Activated T-helper 1 cell treated with anti-CD3 and anti-CD28 coated beads, Interleukin-2, amount 50 U/mL, for 16 hours (primary cell): ENCODE measurements around the gene MAP3K5.
"Not testable (repeated sequence)": the region's sequence is repeated elsewhere in the genome, so short reads cannot be mapped to it uniquely, and the experiment has no call there.

Experiments used
- DNase-seq, 2 donors: peaks; one replicate each; pipeline ENCODE4 v3.0.0-alpha.2; 2020; ENCODE audit warnings: low read depth in 1 of 2, low spot score in 1 of 2

Gene MAP3K5

GRCh38 chr6:136772685-136773472 is 19.4 kb downstream of the MAP3K5 start:
- DNase-seq = no peak

GRCh38 chr6:136771306-136771705 is 21.0 kb downstream of the MAP3K5 start:
- no peak for DNase-seq

- DNase-seq = no peak
These were observed 22.5 kb downstream of the MAP3K5 start for GRCh38 chr6:136769759-136770158.

- DNase-seq = no peak
These were observed 23.2 kb downstream of the MAP3K5 start for GRCh38 chr6:136769124-136769523.

- DNase-seq = no peak
These were observed 24.5 kb downstream of the MAP3K5 start for GRCh38 chr6:136767570-136768309.

GRCh38 chr6:136767103-136767502 is 25.2 kb downstream of the MAP3K5 start:
- no peak for DNase-seq

- no peak for DNase-seq
These were observed 26.0 kb downstream of the MAP3K5 start for GRCh38 chr6:136766274-136766673.

GRCh38 chr6:136764517-136764993 is 27.7 kb downstream of the MAP3K5 start:
- no peak for DNase-seq

GRCh38 chr6:136763716-136764516 is 28.4 kb downstream of the MAP3K5 start:
- DNase-seq = no peak

- no peak for DNase-seq
These were observed 29.0 kb downstream of the MAP3K5 start for GRCh38 chr6:136763255-136763654.

- no peak for DNase-seq
These were observed 30.0 kb downstream of the MAP3K5 start for GRCh38 chr6:136762022-136762975.

- DNase-seq = no peak
These were observed 30.9 kb downstream of the MAP3K5 start for GRCh38 chr6:136761227-136761922.

GRCh38 chr6:136760781-136761180 is 31.5 kb downstream of the MAP3K5 start:
- DNase-seq = not testable (repeated sequence)

- DNase-seq = no peak
These were observed 35.1 kb downstream of the MAP3K5 start for GRCh38 chr6:136757150-136757549.

GRCh38 chr6:136754820-136755219 is 37.5 kb downstream of the MAP3K5 start:
- no peak for DNase-seq

- peak; percentile 42 to 44 for DNase-seq
These were observed 38.7 kb downstream of the MAP3K5 start for GRCh38 chr6:136753624-136754023.

- DNase-seq = no peak
These were observed 39.7 kb downstream of the MAP3K5 start for GRCh38 chr6:136752554-136752953.

GRCh38 chr6:136751991-136752390 is 40.3 kb downstream of the MAP3K5 start:
- DNase-seq = no peak

GRCh38 chr6:136751522-136751956 is 40.7 kb downstream of the MAP3K5 start:
- no peak for DNase-seq
